HFFc6 (cell line): ENCODE data around the gene CZIB. TPM values are rescaled to one million over a fixed set of nuclear protein-coding genes. Genes with fewer than 3 reads are reported as not detected.

Experiments
- DNase-seq: peaks from one replicate; pipeline ENCODE4 v3.0.0-alpha.2; 2018
- H3K27ac Mint-ChIP-seq: 2 replicates; pipeline ENCODE4 v1.8.0; 2020; ENCODE audit warnings: mild to moderate bottlenecking, mixed read lengths
- H3K27me3 Mint-ChIP-seq: 2 replicates; pipeline ENCODE4 v1.8.0; 2021; ENCODE audit warnings: mild to moderate bottlenecking, moderate library complexity, mixed read lengths; ENCODE audit not compliant: insufficient read depth
- H3K36me3 Mint-ChIP-seq: 2 replicates; pipeline ENCODE4 v1.8.0; 2021; ENCODE audit warnings: low read depth, mixed read lengths
- H3K4me1 Mint-ChIP-seq: 2 replicates; pipeline ENCODE4 v1.8.0; 2020; ENCODE audit warnings: low read depth, mixed read lengths
- H3K4me3 Mint-ChIP-seq: 2 replicates; pipeline ENCODE4 v1.8.0; 2020; ENCODE audit warnings: mild to moderate bottlenecking, moderate library complexity, mixed read lengths
- H3K9me3 Mint-ChIP-seq: 2 replicates; pipeline ENCODE4 v1.8.0; 2020; ENCODE audit warnings: mild to moderate bottlenecking, mixed read lengths
- total RNA-seq, 6 experiments: library from RNA; stranded (reverse); fragmentation: NEBNext Ultra II Directional; extraction: Animal tissue kit (Norgen Biotek cat#: 25700); gene quantifications; 2 replicates in 1 of 6; 3 replicates in 5 of 6; pipeline ENCODE4 v1.2.3, GENCODE V29; 2021
- TF ChIP-seq, protein P1 (sequence below): fragments of 200-600 bp; sonication (generic); IDR thresholded peaks from 2 replicates; pipeline ENCODE4 v1.5.0; 2021; ENCODE audit warnings: antibody characterized with exemption, mild to moderate bottlenecking

The CZIB gene
- total RNA-seq, 6 experiments from 2014 or later = 44.6 to 54.9 (median 49.6) TPM

DNA sequence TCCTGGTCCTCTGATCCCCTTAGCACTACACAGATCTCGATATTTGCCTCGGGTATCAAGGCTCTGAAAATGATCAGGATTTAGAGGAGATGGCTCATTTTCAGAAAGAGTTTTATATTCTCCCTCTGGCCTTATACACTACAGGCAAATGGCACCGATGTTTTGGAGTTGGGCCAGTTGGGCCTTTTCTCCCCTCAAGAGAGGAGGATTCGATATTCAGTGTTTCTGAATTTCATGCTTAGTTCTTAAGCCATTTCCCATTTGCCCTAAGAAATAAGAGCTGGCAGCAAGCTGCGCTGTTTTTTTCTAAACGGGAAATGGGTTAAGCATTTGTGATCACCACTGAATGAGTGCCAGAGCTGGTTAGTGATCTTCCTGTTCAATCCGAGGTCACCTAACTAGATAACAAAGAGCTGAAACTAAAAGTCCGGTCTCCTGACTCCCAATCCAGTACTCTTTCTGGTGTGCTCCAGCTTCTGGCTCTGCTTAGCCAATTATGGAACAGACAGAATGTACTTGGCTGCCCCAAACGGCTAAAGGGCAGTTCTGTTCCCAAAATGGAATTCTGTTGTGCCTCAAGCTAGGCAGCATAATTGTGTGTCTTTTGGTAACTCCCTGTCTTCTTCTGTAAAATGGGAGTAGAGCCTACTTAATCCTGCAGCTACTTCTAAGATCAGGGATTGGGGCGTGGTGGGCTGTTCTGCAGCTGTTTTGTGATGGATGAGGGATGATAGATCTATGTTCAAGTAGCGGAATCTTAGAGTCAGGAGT, 25.0 kb downstream of the CZIB start:
- Mint-ChIP-seq H3K4me1 (peaks cover 37% of the 10 kb centered on the region), H3K27me3 (peaks cover 2% of the 10 kb centered on the region), H3K4me3 (peak overlapping the region; percentile 95; the same call in 1 of the 2 replicates), H3K27ac (peak overlapping the region; percentile 10), H3K36me3 (peaks cover 10% of the 10 kb centered on the region), H3K9me3 (no peaks in the 10 kb centered on the region)
- TF ChIP-seq, protein P1, sequence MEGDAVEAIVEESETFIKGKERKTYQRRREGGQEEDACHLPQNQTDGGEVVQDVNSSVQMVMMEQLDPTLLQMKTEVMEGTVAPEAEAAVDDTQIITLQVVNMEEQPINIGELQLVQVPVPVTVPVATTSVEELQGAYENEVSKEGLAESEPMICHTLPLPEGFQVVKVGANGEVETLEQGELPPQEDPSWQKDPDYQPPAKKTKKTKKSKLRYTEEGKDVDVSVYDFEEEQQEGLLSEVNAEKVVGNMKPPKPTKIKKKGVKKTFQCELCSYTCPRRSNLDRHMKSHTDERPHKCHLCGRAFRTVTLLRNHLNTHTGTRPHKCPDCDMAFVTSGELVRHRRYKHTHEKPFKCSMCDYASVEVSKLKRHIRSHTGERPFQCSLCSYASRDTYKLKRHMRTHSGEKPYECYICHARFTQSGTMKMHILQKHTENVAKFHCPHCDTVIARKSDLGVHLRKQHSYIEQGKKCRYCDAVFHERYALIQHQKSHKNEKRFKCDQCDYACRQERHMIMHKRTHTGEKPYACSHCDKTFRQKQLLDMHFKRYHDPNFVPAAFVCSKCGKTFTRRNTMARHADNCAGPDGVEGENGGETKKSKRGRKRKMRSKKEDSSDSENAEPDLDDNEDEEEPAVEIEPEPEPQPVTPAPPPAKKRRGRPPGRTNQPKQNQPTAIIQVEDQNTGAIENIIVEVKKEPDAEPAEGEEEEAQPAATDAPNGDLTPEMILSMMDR = no peak
- no peak for DNase-seq

DNA sequence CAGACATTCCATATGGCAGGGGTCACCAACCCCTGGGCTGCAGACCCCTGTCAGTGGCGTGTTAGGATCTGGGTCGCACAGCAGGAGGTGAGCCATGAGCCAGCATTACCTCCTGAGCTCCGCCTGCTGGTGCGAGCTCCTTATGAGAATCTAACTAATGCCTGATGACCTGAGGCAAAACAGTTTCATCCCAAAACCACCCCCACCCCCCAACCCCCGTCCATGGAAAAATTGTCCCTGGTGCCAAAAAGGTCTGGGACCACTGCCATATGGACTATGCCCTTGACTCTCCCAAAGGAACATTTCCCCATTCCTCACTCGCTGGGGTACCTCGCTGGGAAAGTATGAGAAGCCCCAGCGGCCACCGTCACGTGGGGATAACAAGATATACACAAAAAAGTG, 30.2 kb downstream of the CZIB start:
- DNase-seq = no peak
- Mint-ChIP-seq H3K4me1 (peaks cover 42% of the 10 kb centered on the region), H3K27ac (no peak overlapping the region), H3K36me3 (no peaks in the 10 kb centered on the region), H3K9me3 (no peaks in the 10 kb centered on the region), H3K27me3 (no peaks in the 10 kb centered on the region), H3K4me3 (no peak overlapping the region)
- TF ChIP-seq, protein P1 = no peak

DNA sequence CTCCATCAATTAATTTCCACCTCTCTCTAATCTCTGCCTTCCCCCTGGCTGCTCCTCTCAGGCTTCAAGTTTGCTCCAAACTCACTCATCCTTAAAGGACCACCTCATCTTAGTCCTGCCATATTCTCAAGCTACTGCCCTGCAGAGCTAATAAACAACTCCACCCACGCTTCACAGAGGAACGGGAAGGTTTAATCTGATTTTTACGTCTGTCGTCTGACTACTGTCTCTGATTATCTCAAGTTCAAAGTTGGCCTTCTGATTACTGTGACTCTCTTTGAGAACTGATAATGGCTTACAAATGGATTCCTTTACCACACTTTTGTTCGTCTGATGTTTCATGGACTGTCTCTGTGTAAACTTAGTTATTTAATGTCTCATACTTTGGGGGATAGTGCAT, 31.4 kb downstream of the CZIB start:
- DNase-seq = no peak
- Mint-ChIP-seq H3K4me3 (no peak overlapping the region), H3K9me3 (no peaks in the 10 kb centered on the region), H3K4me1 (peaks cover 39% of the 10 kb centered on the region), H3K36me3 (no peaks in the 10 kb centered on the region), H3K27me3 (no peaks in the 10 kb centered on the region), H3K27ac (peak overlapping the region; percentile 6; the same call in 1 of the 2 replicates)
- TF ChIP-seq, protein P1 = no peak

DNA sequence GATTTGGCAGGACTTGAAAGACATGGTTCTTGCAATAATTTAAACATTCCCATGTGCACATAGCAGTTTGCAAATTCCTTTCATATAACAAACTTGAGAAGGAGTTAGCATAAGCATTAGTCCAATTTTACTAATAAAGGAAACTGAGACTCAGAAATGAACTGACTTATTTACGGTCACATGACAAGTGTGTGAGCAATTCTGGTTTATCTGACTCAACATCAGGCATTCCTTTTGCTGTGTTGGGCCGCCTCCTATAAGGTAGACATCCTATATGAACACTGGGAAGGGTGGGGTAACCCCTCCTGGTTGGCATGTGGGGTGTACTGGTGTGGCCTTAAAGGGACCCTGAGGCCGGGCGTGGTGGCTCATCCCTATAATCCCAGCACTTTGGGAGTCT, 32.3 kb downstream of the CZIB start:
- TF ChIP-seq, protein P1 = no peak
- no peak for DNase-seq
- Mint-ChIP-seq H3K4me1 (peaks cover 34% of the 10 kb centered on the region), H3K27me3 (no peaks in the 10 kb centered on the region), H3K4me3 (no peak overlapping the region), H3K27ac (peak overlapping the region; percentile 32), H3K9me3 (no peaks in the 10 kb centered on the region), H3K36me3 (no peaks in the 10 kb centered on the region)

DNA sequence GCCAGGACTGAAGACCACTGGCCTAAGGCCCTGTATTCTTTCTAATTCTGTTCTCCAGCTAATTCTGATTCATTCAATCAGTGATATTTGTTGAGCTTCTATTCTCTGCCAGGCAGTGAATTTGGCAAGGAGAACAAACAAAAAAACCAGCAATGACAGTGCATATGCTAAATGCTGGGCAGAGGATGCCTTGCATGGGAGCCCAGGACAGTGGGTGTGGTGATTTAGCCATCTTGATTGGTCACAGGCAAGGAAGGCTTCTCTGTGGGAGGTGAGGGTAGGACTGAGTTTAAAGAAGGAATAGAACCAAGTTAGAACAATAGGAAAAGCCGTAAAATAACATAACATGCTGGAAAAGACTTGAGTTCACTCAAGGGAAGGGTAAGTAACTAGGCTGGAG, 33.0 kb downstream of the CZIB start:
- TF ChIP-seq, protein P1 = no peak
- H3K36me3 Mint-ChIP-seq = no peaks in the 10 kb centered on the region
- H3K4me3 Mint-ChIP-seq = no peak overlapping the region
- no peak for DNase-seq
- H3K4me1 Mint-ChIP-seq = peaks cover 34% of the 10 kb centered on the region
- H3K27me3 Mint-ChIP-seq = no peaks in the 10 kb centered on the region
- H3K9me3 Mint-ChIP-seq = no peaks in the 10 kb centered on the region
- H3K27ac Mint-ChIP-seq = peak overlapping the region; percentile 32
